ENCODE data around the gene MCRIP2.

DNA sequence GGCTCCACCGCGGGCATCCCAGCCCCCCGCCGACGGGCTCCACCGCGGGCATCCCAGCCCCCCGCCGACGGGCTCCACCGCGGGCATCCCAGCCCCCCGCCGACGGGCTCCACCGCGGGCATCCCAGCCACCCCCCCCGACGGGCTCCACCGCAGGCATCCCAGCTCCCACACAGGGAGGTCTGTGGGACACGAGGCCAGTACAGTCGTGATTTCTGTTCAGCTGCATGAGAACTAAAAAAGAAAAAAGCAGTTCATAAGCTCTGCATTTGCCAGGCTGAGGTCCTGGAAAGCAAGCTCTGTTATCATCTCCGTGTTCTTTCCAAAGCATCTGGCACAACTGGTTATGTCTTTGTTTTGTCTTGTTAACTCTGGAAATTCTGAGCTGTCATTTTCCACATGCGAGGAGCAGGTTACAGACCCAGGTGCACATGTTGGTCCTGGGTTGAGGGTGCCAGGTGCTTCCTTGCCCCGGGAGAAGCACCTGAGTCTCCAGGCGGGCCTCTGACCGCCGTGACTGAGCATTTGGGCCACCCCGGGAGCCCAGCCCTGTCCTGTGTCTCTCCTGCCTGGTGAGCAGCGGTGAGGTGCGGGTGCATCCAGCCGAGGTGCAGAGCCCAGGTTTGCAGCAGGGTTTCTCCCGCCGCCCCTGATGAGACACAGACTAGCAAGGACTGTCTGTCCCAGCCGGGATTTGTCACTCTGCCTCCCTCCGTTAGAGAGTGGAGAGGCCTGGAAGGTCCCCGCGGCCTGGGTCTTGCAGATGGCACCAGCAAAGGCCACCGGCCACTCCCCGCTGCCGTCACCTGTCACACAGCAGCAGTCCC is 20.7 kb upstream of the MCRIP2 start:
- no peak for TF ChIP-seq POLR2A (IDR thresholded peaks at IDR 0.05)
- TF ChIP-seq, protein P1, sequence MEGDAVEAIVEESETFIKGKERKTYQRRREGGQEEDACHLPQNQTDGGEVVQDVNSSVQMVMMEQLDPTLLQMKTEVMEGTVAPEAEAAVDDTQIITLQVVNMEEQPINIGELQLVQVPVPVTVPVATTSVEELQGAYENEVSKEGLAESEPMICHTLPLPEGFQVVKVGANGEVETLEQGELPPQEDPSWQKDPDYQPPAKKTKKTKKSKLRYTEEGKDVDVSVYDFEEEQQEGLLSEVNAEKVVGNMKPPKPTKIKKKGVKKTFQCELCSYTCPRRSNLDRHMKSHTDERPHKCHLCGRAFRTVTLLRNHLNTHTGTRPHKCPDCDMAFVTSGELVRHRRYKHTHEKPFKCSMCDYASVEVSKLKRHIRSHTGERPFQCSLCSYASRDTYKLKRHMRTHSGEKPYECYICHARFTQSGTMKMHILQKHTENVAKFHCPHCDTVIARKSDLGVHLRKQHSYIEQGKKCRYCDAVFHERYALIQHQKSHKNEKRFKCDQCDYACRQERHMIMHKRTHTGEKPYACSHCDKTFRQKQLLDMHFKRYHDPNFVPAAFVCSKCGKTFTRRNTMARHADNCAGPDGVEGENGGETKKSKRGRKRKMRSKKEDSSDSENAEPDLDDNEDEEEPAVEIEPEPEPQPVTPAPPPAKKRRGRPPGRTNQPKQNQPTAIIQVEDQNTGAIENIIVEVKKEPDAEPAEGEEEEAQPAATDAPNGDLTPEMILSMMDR (IDR thresholded peaks at IDR 0.05), result no peak

All from esophagus squamous epithelium (tissue), 4 donors.